Mucosa of gallbladder (tissue), 1 donor: ENCODE measurements around the gene SLC1A3. TPM values are rescaled to one million over a fixed set of nuclear protein-coding genes. Genes with fewer than 3 reads are reported as not detected.
"Not testable (repeated sequence)": the region's sequence is repeated elsewhere in the genome, so short reads cannot be mapped to it uniquely, and the experiment has no call there.

ENCODE experiments used
- DNase-seq: peaks from one replicate; pipeline ENCODE4 v3.0.0-alpha.2; 2020; ENCODE audit warnings: low spot score
- total RNA-seq: library from RNA; stranded (reverse); gene quantifications from one replicate; pipeline ENCODE4 v1.2.1, GENCODE V29; 2021
- donor health status: DM: no; HTN: no; CAD: no.

SLC1A3 gene
- total RNA-seq, 1 donor from 2014 or later: 26.2 TPM

GRCh38 chr5:36630201-36631145, 24.1 kb downstream of the SLC1A3 start:
- DNase-seq: no peak

GRCh38 chr5:36631154-36631553, 24.7 kb downstream of the SLC1A3 start:
- DNase-seq: no peak

- DNase-seq: no peak
Observed at GRCh38 chr5:36631620-36632362, 25.4 kb downstream of the SLC1A3 start.

- DNase-seq: no peak
Observed at GRCh38 chr5:36632363-36632664, 25.9 kb downstream of the SLC1A3 start.

- no peak for DNase-seq
Observed at GRCh38 chr5:36635721-36636390, 29.4 kb downstream of the SLC1A3 start.

- no peak for DNase-seq
Observed at GRCh38 chr5:36637101-36637500, 30.7 kb downstream of the SLC1A3 start.

GRCh38 chr5:36637516-36637915, 31.1 kb downstream of the SLC1A3 start:
- no peak for DNase-seq

DNA sequence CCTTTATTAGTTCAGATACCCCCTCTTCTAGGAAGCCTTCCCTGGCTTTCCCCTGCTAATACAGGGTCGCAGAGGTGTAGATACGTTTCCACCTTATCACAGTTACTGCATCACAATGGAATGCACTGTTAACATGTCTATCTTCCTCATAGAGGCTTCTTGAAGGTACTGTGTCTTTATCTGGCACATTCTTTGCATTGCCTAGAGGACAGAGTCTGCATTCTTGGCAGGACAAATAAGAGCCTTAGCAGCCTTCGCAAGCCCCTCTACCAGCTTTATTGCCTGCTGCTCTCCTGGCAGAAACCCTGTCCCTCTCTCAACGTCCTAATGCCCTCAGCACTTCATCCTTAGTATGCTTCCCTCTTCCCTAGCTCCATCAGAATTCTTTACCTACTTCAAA, 31.6 kb downstream of the SLC1A3 start:
- no peak for DNase-seq

- DNase-seq: no peak
Observed at GRCh38 chr5:36640949-36641348, 34.5 kb downstream of the SLC1A3 start.

DNA sequence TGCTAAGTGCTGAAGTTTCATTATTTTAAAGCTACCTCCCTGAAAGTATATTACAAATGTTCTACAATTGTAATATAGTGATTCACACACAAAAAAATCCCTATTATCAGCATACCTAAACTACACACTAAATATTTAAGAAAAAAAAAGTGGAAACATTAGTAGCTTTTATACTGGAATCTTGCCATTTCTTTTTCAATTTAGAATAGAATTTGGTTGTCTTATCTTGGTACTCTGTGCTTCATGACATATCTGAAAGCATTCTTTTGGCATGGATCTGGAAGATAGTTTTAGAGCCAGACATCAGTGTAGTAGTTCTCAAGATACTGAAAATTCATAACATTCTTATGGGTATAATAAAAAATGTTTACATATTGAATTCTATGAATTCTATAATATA, 35.0 kb downstream of the SLC1A3 start:
- DNase-seq: no peak

- no peak for DNase-seq
Observed at GRCh38 chr5:36642089-36642488, 35.7 kb downstream of the SLC1A3 start.

DNA sequence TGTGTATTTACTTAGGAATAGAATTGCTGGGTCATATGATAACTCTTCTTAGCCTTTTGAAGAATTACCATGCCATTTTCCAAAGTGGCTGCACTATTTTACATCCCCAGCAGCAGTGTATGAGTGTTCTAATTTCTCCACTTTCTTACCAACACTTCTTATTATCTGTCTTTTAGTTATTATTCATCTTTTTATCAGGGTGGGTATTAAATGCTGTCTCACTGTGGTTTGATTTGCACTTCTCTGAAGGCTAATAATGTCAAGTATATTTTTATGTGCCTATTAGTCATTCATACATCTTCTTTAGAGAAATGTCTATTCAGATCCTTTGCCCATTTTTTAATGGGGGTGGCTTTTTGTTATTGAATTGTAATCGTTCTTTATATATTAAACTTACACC, 36.8 kb downstream of the SLC1A3 start:
- no peak for DNase-seq

GRCh38 chr5:36643841-36644240, 37.4 kb downstream of the SLC1A3 start:
- not testable (repeated sequence) for DNase-seq

GRCh38 chr5:36644727-36645126, 38.3 kb downstream of the SLC1A3 start:
- DNase-seq: no peak

DNA sequence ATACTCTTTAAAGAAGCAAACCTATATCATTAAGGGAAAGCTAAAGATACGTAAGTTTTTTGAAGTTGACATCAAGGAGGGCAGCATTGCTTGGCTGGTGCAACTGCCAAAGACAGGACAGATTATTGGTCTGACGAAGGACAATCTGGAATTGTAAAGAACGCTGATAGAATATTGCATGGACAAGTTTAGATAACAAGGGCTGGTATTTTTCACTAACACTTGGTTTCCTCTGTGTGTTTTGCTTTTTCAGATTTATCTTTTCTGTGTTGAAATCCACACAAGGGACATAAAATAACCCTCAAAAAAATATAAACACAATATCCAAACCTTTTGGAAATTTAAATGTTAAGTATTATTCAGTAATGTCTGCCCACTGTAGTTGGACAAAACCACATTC, 39.7 kb downstream of the SLC1A3 start:
- DNase-seq: no peak

DNA sequence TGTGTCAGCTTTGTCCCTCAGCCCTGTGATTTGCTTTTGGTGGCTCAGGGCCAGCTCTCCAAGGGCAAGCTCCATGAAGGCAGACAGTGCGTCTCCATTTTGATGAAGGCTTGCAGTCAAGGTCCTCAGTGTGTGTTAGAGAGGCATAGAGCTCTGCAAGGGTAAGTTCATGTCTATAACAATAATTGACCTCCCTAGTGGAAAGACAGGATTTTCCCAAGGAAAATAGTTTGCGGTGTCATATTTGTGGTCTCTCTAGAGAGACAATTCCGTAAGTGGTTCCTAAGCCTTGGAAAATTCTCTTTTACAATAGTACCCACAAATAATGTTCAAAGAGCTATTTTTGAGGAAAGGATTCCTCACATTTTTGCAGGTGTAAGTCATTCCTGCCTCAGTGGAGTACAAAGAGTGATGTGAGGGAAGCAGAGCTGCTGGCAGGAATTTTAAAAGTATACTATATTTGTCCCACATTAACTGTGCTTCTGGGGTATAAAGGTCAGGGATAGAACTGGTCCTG, 40.2 kb downstream of the SLC1A3 start:
- DNase-seq: no peak

GRCh38 chr5:36647046-36647445, 40.6 kb downstream of the SLC1A3 start:
- DNase-seq: no peak

- no peak for DNase-seq
Observed at GRCh38 chr5:36648426-36648825, 42.0 kb downstream of the SLC1A3 start.

- no peak for DNase-seq
Observed at GRCh38 chr5:36651761-36652685, 45.6 kb downstream of the SLC1A3 start.

DNA sequence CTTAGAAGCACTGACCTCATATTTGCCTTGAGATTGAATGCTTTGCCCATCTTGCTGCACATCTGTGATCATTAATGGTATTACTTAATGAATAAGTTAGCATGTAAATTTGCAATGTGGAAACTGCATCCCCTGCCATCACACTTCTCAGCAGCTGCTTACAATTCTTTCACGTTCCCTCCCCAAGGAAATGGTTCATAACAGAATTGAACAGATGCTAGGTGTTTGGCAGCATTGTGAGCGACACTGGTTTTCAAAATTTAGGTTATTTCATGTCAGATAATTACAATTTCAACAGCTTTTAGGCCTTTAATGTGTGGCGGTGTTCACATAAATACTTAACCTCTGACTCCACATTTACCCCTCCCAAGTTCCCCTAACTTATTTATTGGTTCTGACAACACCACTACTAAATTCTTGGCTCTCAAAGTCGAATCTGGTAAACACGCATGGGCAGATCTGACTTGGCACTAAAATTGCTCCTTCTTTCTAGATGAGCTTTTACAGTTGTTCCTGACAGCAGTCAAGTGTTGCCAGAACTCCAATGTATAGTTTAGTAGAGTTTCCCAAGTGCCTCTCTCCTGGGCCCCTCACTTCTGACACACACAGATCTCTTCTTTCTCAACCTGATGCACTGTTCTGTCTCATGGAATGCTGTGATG, 46.8 kb downstream of the SLC1A3 start:
- DNase-seq: no peak

DNA sequence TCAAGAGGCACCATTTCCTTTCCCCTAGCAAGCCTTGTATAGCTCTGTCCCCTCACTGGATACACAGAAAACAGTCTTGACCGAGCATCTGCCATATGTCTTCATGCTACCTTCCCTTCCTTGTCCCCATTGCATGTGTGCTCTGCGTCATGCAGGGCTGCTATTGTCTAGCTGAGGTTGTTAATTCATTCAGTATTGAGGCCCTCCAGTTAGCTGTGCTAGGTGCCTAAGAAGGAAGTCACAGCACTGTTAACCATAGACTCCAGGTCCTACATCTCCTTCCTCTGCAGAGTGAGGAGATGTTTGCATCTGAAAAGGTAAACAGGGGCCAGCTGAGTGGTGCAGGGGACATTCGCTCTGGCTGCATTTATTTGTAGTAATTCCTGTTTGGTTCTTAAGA, 48.2 kb downstream of the SLC1A3 start:
- DNase-seq: no peak
